HG02798 (cell line): ENCODE measurements around the gene FNBP1.

Experiments
- ATAC-seq: cut with Tn5 transposase; IDR thresholded peaks from one replicate; pipeline ENCODE4 v1.9.1; 2021; ENCODE audit warnings: mild to moderate bottlenecking; ENCODE audit not compliant: unreplicated experiment, poor library complexity

FNBP1 gene

GRCh38 chr9:129932303-129933151, 110.5 kb downstream of the FNBP1 start:
- ATAC-seq: no peak

- ATAC-seq: no peak
These were observed 112.2 kb downstream of the FNBP1 start for GRCh38 chr9:129930743-129931142.

GRCh38 chr9:129929496-129930125, 113.4 kb downstream of the FNBP1 start:
- ATAC-seq: no peak

DNA sequence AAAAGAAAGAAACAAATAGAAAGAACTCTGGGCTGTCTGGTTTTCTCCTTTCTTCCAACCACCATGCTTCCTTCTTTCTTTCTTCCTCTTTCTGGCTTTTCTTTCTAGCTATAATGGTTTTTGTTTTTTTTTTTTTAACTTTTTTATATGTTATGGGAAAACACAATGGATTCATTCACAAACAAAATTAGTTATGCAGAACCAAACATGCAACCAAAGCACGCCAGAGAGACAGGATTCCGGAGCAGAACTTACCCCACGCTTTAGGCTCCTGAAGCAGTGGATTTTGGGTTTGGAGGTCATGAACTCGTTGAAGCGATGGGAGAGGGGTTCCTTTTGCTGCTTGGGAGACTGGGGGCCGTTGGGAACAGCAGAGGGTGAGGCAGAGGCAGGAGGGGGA, 119.4 kb downstream of the FNBP1 start:
- no peak for ATAC-seq

DNA sequence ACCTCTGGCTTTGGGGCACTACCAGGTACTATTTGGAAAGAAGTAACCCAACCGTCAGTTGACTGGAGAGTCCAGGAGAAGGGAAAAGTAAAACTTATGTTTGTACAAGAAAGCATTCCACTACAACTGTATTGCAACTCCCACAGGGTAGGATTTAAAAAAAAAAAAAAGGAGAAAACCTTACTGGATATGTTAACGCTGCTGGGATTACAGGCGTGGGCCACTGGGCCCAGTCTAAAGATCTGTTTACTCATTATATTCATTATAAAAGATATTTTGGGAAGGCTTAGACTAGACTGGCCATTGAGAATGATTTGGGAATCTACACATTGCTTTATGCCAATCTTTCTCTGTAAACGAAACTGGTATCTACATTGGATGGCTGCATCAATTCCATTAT, 121.1 kb downstream of the FNBP1 start:
- no peak for ATAC-seq

- ATAC-seq: no peak
These were observed 123.1 kb downstream of the FNBP1 start for GRCh38 chr9:129919841-129920240.

GRCh38 chr9:129919277-129919676, 123.7 kb downstream of the FNBP1 start:
- ATAC-seq: no peak

DNA sequence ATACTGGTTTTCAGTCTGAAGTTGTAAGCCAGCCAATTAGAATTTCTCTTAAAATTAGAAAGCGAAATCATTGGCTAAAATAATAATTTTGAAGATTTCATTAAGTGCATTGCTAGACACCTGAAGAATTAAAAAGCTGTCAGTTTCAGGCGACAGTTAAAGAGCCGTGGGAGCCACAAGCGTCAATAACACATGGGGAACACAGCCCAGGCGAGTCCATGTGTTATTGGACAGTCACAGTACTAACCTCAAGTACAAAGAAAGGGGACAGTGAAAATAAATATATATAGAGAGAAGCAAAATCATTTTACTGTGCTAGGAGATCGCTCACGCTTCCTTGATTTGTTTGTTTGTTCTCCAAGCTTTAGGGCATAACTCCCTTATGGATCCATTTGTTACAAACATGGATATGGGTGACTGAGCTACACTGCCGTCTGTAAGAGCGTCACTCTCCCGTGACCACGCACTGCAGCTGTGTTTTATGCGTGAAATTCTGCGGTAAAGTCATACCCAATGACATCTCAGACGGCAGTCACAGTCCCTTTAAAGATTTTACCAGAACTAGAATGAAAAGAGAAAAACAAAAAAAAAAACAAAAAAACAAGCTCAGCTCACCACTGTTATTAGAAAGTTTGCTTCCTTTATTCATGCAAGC, 124.6 kb downstream of the FNBP1 start:
- no peak for ATAC-seq

DNA sequence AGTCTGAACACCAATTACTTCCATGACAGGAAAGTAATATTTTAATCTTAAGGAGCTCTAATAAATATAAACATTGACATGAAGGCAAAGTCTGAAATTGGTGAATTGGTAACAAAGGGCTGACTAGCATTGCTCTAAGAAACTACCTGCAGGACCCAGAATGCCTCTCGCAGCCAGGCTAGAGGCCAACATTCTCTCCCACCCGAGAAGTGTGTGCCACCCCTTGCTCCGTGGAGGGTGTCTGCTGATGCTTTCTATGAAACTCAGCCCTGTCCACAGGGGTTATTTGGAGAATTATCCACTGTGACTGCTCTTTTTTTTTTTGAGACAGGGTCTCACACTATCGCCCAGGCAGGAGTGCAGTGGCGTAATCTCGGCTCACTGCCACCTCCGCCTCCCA, 126.3 kb downstream of the FNBP1 start:
- ATAC-seq: no peak

GRCh38 chr9:129914051-129914450, 128.9 kb downstream of the FNBP1 start:
- no peak for ATAC-seq

DNA sequence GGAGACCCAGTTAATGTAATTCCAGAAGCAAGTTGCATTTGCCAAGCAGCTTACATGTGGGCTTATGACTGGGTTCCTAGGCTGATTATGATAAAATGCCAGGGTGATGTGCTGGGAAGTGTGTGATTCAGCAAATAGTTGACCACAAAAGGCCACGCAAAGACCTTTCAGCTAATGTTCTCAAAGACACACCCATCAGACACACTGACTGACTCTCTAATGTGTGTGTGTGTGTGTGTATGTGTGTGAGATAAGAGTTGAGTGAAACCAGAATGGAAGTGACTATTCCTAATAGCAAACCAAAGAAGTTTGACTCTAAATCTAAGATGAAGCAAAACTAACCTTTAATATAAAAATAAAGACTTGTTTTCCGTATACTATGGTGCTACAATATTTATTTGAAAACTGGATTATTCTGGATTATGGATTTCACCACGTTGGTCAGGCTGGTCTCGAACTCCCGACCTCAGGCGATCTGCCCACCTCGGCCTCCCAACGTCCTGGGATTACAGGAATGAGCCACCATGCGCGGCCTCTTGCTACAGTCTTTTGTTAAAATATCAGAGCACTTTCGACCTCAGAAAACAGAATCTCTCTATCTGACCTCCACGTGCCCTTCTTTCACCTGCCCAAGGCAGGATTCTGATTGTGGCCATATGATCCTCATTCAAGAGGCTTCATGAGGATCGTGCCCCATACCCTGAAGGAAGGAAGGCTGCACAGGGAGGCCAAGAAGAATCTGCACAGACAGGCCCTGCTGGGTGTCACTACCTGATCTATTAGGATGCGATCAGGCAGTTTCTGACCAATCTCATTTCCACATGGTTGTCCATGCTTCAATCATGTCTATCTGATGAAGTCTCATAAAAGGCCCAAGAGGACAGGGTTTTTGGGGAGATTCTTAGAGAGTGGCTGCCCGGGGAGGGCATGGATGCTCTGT, 132.1 kb downstream of the FNBP1 start:
- no peak for ATAC-seq

GRCh38 chr9:129909851-129910250, 133.1 kb downstream of the FNBP1 start:
- no peak for ATAC-seq

DNA sequence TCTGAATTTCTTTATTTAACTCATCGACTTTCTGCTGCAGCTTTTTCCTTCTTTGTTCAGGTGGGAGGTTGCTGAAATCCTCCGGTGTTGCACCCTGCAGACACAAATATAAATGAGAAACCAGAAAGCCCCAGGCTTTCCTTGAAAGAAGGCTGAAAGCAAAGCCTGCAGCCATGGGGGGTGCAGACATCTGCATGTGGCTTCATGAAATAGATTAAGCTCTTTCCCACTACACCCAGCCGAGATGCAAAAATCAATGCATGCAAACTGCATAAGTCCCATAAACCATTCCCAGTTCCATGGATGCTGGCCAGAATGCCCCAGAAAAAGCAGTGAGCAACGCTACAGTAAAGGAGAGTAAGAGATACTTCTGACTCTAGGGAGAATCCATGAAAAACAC, 134.1 kb downstream of the FNBP1 start:
- no peak for ATAC-seq

GRCh38 chr9:129907201-129907600, 135.8 kb downstream of the FNBP1 start:
- no peak for ATAC-seq

- no peak for ATAC-seq
These were observed 136.7 kb downstream of the FNBP1 start for GRCh38 chr9:129906298-129906697.

DNA sequence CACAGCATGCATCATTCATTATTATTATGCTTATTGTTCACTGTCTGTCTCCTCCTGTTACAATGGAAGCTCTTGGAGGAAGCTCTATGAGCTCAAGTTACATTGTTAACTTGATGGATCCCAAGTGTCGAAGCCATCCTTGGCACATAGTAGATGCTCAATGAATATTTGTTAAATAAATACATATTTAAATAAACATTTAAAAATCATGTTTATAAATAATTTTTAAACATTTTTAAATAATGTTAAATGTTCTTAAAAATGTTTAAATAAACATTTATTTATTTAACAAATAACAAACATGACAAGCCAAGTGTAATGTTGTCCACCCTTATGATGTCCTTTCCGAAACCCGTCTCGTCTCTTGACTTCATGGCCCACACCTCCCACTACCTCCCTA, 138.3 kb downstream of the FNBP1 start:
- no peak for ATAC-seq

DNA sequence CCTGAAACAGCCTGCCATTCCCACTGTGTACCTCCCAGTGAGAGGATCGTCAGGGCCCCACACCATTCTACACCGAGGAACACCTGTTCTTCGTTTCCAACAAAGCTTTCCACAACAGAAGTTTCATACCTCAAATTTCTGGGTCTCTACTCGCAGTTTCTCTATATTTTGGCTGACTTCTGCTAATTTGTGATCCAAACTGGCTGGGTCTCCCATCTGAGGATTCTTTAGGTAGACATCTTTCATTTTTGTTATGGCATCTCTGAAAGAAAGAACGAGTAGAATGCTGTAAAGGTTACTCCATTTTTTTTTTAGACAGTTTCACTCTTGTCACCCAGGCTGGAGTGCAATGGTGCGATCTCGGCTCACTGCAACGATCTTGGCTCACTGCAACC, 140.3 kb downstream of the FNBP1 start:
- ATAC-seq: no peak

DNA sequence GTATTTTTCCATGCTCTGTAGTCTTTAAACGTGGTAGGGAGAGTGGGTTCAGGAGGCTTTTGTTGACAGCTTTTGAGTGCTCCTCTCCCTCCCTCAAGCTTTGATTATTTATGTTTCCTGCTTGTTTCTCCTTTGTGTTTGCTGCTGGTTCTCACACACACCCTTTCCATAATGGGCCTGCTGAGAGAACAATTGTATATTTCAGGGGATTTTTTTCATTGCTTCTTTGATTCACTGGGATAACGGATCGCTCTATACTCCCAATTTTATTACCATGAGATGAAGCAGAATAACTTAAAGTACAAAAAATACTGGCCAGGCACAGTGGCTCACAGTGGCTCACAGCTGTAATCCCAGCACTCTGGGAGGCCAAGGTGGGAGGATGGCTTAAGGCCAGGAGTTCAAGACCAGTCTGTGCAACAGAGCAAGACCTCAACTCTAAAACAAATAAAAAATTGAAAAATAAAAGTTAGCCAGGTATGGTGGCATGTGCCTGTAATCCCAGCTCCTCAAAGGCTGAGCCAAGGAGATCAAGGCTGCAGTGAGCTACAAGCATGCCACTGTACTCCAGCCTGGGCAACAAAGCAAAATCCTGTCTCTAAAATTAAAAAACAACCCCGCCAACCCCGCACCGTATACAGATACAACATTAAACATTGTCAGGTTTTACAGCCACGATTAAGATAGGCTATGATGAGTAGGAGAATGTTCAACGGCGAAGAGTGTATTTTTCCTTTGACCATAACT, 140.8 kb downstream of the FNBP1 start:
- no peak for ATAC-seq

GRCh38 chr9:129900263-129901027, 142.5 kb downstream of the FNBP1 start:
- peak; percentile 77 for ATAC-seq
